Peyer's patch (tissue), 4 donors: ENCODE measurements around the gene PTPN4.

Experiments
- POLR2A ChIP-seq, 2 donors: fragments of 450-650 bp; IDR thresholded peaks; one replicate each; pipeline ENCODE4 v1.5.1; 2017; ENCODE audit warnings: antibody characterized with exemption in 2 of 2, mild to moderate bottlenecking in 2 of 2, moderate library complexity in 2 of 2
- TF ChIP-seq, protein P1 (sequence below), 6 experiments: fragments of 450-650 bp in 4 of 6; fragments of 200-600 bp in 2 of 6; sonication (generic) in 1 of 6; IDR thresholded peaks; one replicate each; pipeline ENCODE4 v1.5.1; 2017 to 2019; ENCODE audit warnings: antibody characterized with exemption in 6 of 6, mild to moderate bottlenecking in 3 of 6, moderate library complexity in 1 of 6

DNA sequence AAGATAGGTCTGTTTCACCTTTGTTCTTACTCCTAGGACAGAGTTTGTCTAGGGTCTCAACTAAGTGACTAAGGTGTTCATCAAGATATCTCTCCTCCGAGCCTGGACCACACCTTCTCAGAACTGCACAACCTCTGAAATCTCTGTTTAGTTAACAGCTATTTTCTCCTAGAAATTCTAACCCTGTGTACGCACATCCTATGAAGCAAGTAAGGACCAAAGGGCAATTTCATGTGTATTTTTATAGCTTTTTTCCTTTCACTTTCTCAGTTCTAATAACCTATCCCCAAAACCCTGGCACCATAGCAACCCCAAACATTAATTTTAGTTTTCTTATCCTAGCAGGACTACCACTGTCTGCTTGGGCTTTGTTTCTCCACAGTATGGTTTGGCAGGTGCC lies 59.1 kb downstream of the PTPN4 start:
- TF ChIP-seq, protein P1, sequence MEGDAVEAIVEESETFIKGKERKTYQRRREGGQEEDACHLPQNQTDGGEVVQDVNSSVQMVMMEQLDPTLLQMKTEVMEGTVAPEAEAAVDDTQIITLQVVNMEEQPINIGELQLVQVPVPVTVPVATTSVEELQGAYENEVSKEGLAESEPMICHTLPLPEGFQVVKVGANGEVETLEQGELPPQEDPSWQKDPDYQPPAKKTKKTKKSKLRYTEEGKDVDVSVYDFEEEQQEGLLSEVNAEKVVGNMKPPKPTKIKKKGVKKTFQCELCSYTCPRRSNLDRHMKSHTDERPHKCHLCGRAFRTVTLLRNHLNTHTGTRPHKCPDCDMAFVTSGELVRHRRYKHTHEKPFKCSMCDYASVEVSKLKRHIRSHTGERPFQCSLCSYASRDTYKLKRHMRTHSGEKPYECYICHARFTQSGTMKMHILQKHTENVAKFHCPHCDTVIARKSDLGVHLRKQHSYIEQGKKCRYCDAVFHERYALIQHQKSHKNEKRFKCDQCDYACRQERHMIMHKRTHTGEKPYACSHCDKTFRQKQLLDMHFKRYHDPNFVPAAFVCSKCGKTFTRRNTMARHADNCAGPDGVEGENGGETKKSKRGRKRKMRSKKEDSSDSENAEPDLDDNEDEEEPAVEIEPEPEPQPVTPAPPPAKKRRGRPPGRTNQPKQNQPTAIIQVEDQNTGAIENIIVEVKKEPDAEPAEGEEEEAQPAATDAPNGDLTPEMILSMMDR (IDR thresholded peaks at IDR 0.05) = no peak
- no peak for TF ChIP-seq POLR2A (IDR thresholded peaks at IDR 0.05)
